ENCODE measurements around the gene RHEBL1.

Gene RHEBL1

GRCh38 chr12:49036029-49036428 is 33.8 kb downstream of the RHEBL1 start:
- no peak for DNase-seq

- no peak for DNase-seq
These were observed 35.5 kb downstream of the RHEBL1 start for GRCh38 chr12:49034286-49034622.

- no peak for DNase-seq
These were observed 36.0 kb downstream of the RHEBL1 start for GRCh38 chr12:49033611-49034285.

GRCh38 chr12:49032679-49033447 is 36.9 kb downstream of the RHEBL1 start:
- DNase-seq = no peak

- no peak for DNase-seq
These were observed 37.5 kb downstream of the RHEBL1 start for GRCh38 chr12:49032276-49032675.

- DNase-seq = no peak
These were observed 38.1 kb downstream of the RHEBL1 start for GRCh38 chr12:49031573-49032161.

- no peak for DNase-seq
These were observed 38.8 kb downstream of the RHEBL1 start for GRCh38 chr12:49030714-49031572.

- DNase-seq = no peak
These were observed 39.7 kb downstream of the RHEBL1 start for GRCh38 chr12:49030119-49030518.

- no peak for DNase-seq
These were observed 41.0 kb downstream of the RHEBL1 start for GRCh38 chr12:49028666-49029275.

- no peak for DNase-seq
These were observed 41.8 kb downstream of the RHEBL1 start for GRCh38 chr12:49027846-49028555.

- DNase-seq = no peak
These were observed 42.9 kb downstream of the RHEBL1 start for GRCh38 chr12:49026678-49027480.

- no peak for DNase-seq
These were observed 43.7 kb downstream of the RHEBL1 start for GRCh38 chr12:49026101-49026500.

GRCh38 chr12:49025463-49025862 is 44.3 kb downstream of the RHEBL1 start:
- DNase-seq = no peak

GRCh38 chr12:49024543-49024942 is 45.2 kb downstream of the RHEBL1 start:
- no peak for DNase-seq

GRCh38 chr12:49023812-49024211 is 46.0 kb downstream of the RHEBL1 start:
- DNase-seq = no peak

GRCh38 chr12:49022558-49023178 is 47.1 kb downstream of the RHEBL1 start:
- no peak for DNase-seq

GRCh38 chr12:49021292-49021915 is 48.4 kb downstream of the RHEBL1 start:
- DNase-seq = no peak

- no peak for DNase-seq
These were observed 49.3 kb downstream of the RHEBL1 start for GRCh38 chr12:49020441-49020840.

GRCh38 chr12:49019443-49020324 is 50.1 kb downstream of the RHEBL1 start:
- DNase-seq = peak in 1 of 3 experiments; percentile 38

Data from NCI-H1417 (cell line).